ENCODE data around the gene ACTN1. TPM values are rescaled to one million over a fixed set of nuclear protein-coding genes. Genes with fewer than 3 reads are reported as not detected.
A peak's percentile ranks its signal among the peaks of the same experiment; 100 is the strongest.

Gene ACTN1
- total RNA-seq, 2 donors from 2014 or later: 170 to 316 TPM

- no peak overlapping the region for H3K4me3 ChIP-seq
- H3K36me3 ChIP-seq: peaks cover 92% of the 10 kb centered on the region
- DNase-seq (ENCODE audit: low spot score): no peak
- no peaks in the 10 kb centered on the region for H3K9me3 ChIP-seq
- no peak overlapping the region for H3K27ac ChIP-seq
- TF ChIP-seq CTCF (IDR thresholded peaks at IDR 0.05): no peak
- H3K4me1 ChIP-seq: peaks cover 0 to 38% of the 10 kb centered on the region in 2 donors
- H3K27me3 ChIP-seq: no peaks in the 10 kb centered on the region
Measured at GRCh38 chr14:68891851-68892660, 87.0 kb downstream of the ACTN1 start.

GRCh38 chr14:68890173-68890931, 88.8 kb downstream of the ACTN1 start:
- TF ChIP-seq CTCF (IDR thresholded peaks at IDR 0.05): no peak
- no peak overlapping the region for H3K27ac ChIP-seq

GRCh38 chr14:68888883-68889282, 90.2 kb downstream of the ACTN1 start:
- Histone ChIP-seq H3K27ac (peak overlapping the region; percentile 40 to 49), H3K36me3 (peaks cover 96% of the 10 kb centered on the region), H3K27me3 (no peaks in the 10 kb centered on the region), H3K9me3 (no peaks in the 10 kb centered on the region), H3K4me1 (peaks cover 0 to 27% of the 10 kb centered on the region in 2 donors), H3K4me3 (no peak overlapping the region)
- TF ChIP-seq CTCF (IDR thresholded peaks at IDR 0.05): no peak
- no peak for DNase-seq (ENCODE audit: low spot score)

More at GRCh38 chr14:68890173-68890931, 88.8 kb downstream of the ACTN1 start:
- no peak overlapping the region for H3K4me3 ChIP-seq
- H3K36me3 ChIP-seq: peaks cover 96% of the 10 kb centered on the region
- peaks cover 0 to 28% of the 10 kb centered on the region in 2 donors for H3K4me1 ChIP-seq
- H3K9me3 ChIP-seq: no peaks in the 10 kb centered on the region
- DNase-seq (ENCODE audit: low spot score): no peak
- no peaks in the 10 kb centered on the region for H3K27me3 ChIP-seq

GRCh38 chr14:68888025-68888850, 90.9 kb downstream of the ACTN1 start:
- H3K4me1 ChIP-seq: peaks cover 0 to 24% of the 10 kb centered on the region in 2 donors
- H3K4me3 ChIP-seq: no peak overlapping the region
- peak overlapping the region; percentile 40 to 49 for H3K27ac ChIP-seq
- H3K27me3 ChIP-seq: no peaks in the 10 kb centered on the region
- no peak for TF ChIP-seq CTCF (IDR thresholded peaks at IDR 0.05)
- no peak for DNase-seq (ENCODE audit: low spot score)
- H3K9me3 ChIP-seq: no peaks in the 10 kb centered on the region
- H3K36me3 ChIP-seq: peaks cover 96% of the 10 kb centered on the region

- no peaks in the 10 kb centered on the region for H3K9me3 ChIP-seq
- peak overlapping the region; percentile 28 to 32 for H3K27ac ChIP-seq
- peaks cover 97% of the 10 kb centered on the region for H3K36me3 ChIP-seq
- peaks cover 0 to 24% of the 10 kb centered on the region in 2 donors for H3K4me1 ChIP-seq
- H3K4me3 ChIP-seq: no peak overlapping the region
- DNase-seq (ENCODE audit: low spot score): no peak
- TF ChIP-seq CTCF (IDR thresholded peaks at IDR 0.05): no peak
- no peaks in the 10 kb centered on the region for H3K27me3 ChIP-seq
Measured at GRCh38 chr14:68886109-68886434, 93.0 kb downstream of the ACTN1 start.
